Skeletal muscle satellite cell (primary cell): ENCODE data around the gene MTURN.
A peak's percentile ranks its signal among the peaks of the same experiment; 100 is the strongest.

Experiments
- H3K27me3 ChIP-seq: 2 replicates; pipeline ENCODE4 v1.7.0; 2013; ENCODE audit warnings: low read length; ENCODE audit not compliant: control insufficient read depth, insufficient read depth
- H3K36me3 ChIP-seq: 2 replicates; pipeline ENCODE4 v1.7.0; 2013; ENCODE audit warnings: mild to moderate bottlenecking, control low read depth, low read length; ENCODE audit not compliant: insufficient read depth
- H3K4me1 ChIP-seq: 2 replicates; pipeline ENCODE4 v1.7.0; 2013; ENCODE audit warnings: low read length; ENCODE audit not compliant: control insufficient read depth, insufficient read depth
- H3K4me2 ChIP-seq: 2 replicates; pipeline ENCODE4 v1.7.0; 2013; ENCODE audit warnings: mild to moderate bottlenecking, low read length
- H3K4me3 ChIP-seq: 2 replicates; pipeline ENCODE4 v1.7.0; 2013; ENCODE audit warnings: low read length
- H3K9ac ChIP-seq: 2 replicates; pipeline ENCODE4 v1.7.0; 2013; ENCODE audit warnings: mild to moderate bottlenecking, low read depth, low read length, moderate library complexity
- H3K9me3 ChIP-seq: replicated peaks from 2 replicates; pipeline ENCODE4 v1.7.0; 2013; ENCODE audit warnings: mild to moderate bottlenecking, control low read depth, low read length

Gene MTURN

DNA sequence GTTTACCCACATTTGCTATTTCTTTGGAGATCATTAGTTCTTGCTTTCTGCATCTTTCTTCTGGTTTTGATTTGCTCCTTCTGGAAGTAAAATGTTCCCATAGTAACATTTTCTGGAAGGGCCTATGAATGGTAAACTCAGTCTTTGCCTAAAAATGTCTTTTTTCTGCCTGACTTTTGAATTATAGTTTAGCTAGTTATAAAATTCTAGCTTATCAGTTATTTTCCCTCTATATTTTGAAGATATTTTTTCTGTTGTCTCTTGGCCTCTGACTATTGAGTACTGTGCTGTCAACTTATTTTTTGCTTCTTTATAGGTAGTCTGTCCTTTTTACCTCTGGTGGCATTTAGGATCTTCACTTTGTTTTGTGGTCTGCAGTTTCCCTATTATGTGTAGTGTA lies 21.6 kb upstream of the MTURN start:
- Histone ChIP-seq H3K4me2 (no peak overlapping the region), H3K4me3 (no peak overlapping the region), H3K36me3 (no peaks in the 10 kb centered on the region), H3K9ac (no peak overlapping the region), H3K4me1 (peaks cover 14% of the 10 kb centered on the region), H3K9me3 (peaks cover 5% of the 10 kb centered on the region), H3K27me3 (no peaks in the 10 kb centered on the region)

DNA sequence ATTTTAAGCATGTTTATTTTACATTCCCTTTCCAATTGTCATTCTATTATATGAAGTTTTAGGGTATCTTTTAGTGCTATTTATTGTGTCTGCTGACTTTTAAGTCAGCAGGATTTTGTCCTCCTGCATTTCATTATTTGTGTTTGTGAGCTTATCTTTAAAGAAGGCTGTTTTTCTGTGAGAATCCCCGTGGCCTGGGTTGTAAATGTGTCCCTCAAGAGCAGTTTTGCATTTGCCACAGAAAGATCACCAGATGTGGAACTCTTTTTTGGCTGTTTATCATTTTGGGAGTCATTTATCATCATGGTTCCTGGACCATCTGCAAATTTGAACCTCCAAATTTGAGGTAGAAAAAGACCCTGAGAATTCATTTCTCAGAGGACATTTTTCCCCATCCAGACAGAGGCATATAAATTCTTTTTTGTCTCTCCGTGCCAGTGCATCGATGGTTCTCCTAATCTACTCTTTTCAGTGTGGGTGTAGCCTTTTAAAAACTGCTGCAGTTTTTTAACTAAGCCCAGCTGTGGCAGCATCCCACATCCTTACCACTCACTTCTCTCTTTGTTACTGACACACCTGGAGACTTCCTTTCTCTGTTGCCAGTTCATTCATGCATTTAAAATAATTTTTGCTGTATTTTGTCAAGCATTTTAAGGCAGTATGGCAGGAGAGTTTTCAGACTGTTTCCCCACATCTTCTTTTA lies 20.1 kb upstream of the MTURN start:
- Histone ChIP-seq H3K4me1 (peaks cover 14% of the 10 kb centered on the region), H3K9me3 (peaks cover 5% of the 10 kb centered on the region), H3K4me3 (no peak overlapping the region), H3K36me3 (no peaks in the 10 kb centered on the region), H3K4me2 (no peak overlapping the region), H3K9ac (no peak overlapping the region), H3K27me3 (no peaks in the 10 kb centered on the region)

DNA sequence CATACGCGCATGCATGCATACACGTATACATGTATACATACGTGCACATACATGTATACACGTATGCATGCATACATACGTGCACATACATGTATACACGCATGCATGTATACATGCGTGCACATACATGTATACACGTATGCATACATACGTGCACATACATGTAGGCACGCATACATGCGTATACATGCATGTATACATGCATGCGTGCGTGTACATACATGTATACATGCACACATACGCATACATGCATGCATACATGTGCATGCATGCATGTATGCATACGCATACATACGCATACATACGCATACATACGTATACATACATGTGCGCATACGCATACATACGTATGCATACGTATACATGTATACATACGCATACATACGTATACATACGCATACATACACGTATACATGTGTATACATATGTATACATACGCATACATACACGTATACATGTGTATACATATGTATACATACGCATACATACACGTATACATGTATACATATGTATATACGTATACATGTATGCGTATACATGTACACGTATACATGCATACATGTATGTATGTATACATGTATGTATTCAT lies 19.0 kb upstream of the MTURN start:
- H3K36me3 ChIP-seq: no peaks in the 10 kb centered on the region
- H3K4me3 ChIP-seq: no peak overlapping the region
- no peak overlapping the region for H3K4me2 ChIP-seq
- H3K4me1 ChIP-seq: peaks cover 14% of the 10 kb centered on the region
- H3K9me3 ChIP-seq: peaks cover 5% of the 10 kb centered on the region
- no peaks in the 10 kb centered on the region for H3K27me3 ChIP-seq
- H3K9ac ChIP-seq: no peak overlapping the region

DNA sequence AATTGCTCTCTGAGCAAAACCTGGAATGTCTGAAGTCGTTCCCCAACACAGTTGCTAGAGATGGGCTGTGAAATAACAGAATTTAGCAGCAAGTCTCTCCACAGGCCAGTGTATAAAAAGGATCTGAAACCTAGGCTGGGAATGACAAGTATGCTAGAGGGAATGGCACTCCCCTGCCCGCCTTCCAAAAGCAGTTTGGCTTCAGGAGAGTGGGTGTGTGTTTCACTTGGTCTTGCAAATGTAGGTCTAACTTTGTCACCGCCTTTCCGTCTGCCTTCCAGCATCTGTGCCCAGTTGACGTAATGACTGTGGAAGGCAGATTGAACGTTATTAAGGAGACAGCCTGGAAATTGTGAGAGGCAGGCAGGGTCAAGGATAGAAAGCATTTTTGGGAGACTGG lies 18.0 kb upstream of the MTURN start:
- peaks cover 5% of the 10 kb centered on the region for H3K9me3 ChIP-seq
- H3K4me3 ChIP-seq: peak overlapping the region; percentile 7
- peak overlapping the region; percentile 1 for H3K9ac ChIP-seq

DNA sequence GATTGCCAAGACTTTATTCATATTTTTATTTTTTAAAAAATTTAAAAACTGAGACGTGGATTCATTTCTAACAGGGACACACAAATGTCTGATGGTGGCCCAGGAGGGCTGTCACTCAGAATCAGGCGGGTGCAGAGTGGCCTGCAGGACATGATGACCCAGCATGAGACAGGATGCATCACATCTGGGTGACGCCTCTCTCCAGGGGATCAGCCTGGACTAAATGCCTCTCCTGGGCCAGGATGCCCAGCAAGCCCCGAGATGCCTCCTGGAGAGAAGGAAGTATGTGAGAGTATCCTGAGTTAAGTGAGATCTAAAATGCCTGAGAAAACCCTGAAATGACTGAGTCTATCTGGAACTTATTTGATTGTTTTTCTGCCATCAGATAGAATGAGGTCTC lies 16.9 kb upstream of the MTURN start:
- H3K4me3 ChIP-seq: no peak overlapping the region
- H3K36me3 ChIP-seq: no peaks in the 10 kb centered on the region
- H3K4me1 ChIP-seq: peaks cover 14% of the 10 kb centered on the region
- peaks cover 5% of the 10 kb centered on the region for H3K9me3 ChIP-seq
- no peak overlapping the region for H3K4me2 ChIP-seq
- no peaks in the 10 kb centered on the region for H3K27me3 ChIP-seq
- no peak overlapping the region for H3K9ac ChIP-seq

More for the DNA sequence above, 18.0 kb upstream of the MTURN start:
- Histone ChIP-seq H3K27me3 (no peaks in the 10 kb centered on the region), H3K36me3 (no peaks in the 10 kb centered on the region), H3K4me2 (peak overlapping the region; percentile 68), H3K4me1 (peaks cover 14% of the 10 kb centered on the region)

DNA sequence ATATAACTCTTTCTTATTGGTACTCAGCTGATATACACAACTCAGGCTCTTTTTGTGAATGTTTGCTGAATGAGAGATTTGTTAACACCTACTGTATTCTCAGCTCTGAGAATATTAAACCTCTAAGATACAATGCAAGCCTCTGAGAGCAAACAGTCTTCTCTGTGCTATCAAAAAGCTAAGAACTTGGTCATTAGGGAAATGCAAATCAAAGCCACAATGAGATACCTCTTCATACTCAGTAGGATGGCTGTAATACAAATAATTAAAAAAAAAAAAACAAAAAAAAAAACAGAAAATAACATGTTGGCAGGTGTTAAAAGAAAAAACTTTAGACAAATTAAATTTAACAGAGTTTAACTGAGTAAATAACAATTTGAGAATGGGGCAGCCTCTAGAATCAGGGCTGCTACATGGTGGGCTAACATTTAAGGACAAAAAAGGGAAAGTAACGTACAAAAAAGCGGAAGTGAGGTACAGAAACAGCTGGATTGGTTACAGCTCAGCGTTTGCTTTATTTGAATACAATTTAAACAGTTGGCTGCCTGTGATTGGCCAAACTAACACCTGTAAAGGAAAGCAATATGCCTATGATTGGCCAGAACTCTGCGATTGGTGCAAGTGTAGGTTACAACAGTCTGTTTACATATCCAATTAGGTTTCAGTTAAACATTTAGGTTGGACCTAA lies 14.8 kb upstream of the MTURN start:
- Histone ChIP-seq H3K36me3 (no peaks in the 10 kb centered on the region), H3K4me2 (no peak overlapping the region), H3K9ac (no peak overlapping the region), H3K4me3 (no peak overlapping the region), H3K9me3 (no peaks in the 10 kb centered on the region), H3K4me1 (peaks cover 14% of the 10 kb centered on the region), H3K27me3 (no peaks in the 10 kb centered on the region)

DNA sequence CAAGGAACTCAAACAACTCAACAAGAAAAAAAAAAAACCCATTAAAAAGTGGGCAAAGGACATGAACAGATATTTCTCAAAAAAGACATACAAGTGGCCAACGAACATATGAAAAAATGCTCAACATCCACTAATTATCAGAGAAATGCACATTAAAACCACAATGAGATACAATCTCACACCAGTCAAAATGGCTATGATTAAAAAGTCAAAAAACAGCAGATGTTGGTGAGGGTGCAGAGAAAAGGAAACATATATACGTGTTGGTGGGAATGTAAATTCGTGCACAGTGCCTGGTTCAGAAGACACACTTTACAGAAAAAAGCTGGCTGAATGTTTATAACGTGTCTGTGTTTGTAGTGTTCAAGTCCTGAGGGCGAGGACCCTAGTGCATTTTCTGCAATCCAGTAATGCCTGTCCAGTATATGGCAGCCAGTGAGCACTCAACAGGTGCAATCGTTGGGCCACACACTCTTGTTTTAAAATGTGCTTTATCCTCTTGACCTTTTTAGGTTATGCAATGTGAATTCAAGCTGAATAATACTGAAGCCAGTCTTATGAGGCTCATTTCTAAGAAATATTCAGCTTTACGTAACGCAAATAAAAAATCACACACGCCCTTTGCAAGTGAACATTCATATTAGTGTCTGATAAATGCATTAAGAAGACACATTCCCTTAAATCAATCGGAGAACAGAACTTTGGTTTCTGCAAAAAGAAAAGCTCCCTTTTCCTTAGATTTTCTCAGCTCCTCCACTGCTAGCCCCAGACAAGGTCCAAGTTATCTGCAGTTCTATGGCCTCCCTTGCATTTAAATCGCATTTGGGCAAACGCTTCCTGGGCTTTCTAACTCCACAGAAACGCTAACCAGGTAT lies 813 bp upstream of the MTURN start:
- peak overlapping the region; percentile 100 for H3K4me2 ChIP-seq
- H3K9me3 ChIP-seq: no peaks in the 10 kb centered on the region
- peaks cover 4% of the 10 kb centered on the region for H3K4me1 ChIP-seq
- H3K9ac ChIP-seq: peak overlapping the region; percentile 90
- H3K36me3 ChIP-seq: no peaks in the 10 kb centered on the region
- peak overlapping the region; percentile 97 for H3K4me3 ChIP-seq
- H3K27me3 ChIP-seq: no peaks in the 10 kb centered on the region

DNA sequence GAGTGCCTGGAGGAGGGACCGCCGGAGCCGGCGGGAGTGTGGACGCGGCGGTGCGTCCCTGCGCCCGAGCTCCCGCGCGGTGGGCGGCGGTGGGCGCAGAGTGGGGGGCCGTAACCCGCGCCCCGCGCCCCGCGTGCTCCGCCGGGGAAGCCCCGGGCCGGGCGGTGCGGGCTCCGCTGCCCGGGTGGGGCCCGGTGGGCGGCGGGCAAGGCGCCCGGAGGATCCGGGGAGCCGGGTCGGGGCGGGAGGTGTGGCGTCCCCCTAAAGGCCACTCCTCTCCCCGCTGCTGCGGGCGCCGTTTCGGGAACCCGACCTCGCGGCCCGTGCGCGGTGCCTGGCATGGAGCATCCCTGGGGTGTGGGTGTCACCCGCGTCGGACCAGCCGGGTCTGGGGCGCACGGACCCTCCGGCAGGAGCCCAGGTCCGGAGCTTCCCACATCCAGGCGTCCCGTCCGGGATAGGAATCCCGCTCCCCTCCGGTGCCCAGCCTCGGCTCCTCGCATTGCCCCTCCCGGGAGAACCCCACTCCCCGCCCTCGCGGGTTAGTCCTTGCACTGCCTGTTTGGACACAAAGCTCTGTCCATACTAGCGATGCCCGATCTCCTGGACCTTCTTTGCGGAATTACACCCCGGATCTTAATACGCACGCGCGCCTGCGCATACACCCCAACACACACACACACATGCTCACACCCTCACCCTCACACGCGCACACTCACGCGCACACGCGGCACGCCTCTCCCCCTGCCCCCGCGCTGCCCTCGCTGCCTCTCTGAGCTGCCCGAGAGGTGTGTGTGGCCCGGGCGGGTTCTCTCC lies 723 bp downstream of the MTURN start:
- no peaks in the 10 kb centered on the region for H3K9me3 ChIP-seq
- H3K4me2 ChIP-seq: peak overlapping the region; percentile 100
- peak overlapping the region; percentile 90 for H3K9ac ChIP-seq
- H3K4me1 ChIP-seq: peaks cover 4% of the 10 kb centered on the region
- H3K36me3 ChIP-seq: no peaks in the 10 kb centered on the region
- no peaks in the 10 kb centered on the region for H3K27me3 ChIP-seq
- peak overlapping the region; percentile 97 for H3K4me3 ChIP-seq

DNA sequence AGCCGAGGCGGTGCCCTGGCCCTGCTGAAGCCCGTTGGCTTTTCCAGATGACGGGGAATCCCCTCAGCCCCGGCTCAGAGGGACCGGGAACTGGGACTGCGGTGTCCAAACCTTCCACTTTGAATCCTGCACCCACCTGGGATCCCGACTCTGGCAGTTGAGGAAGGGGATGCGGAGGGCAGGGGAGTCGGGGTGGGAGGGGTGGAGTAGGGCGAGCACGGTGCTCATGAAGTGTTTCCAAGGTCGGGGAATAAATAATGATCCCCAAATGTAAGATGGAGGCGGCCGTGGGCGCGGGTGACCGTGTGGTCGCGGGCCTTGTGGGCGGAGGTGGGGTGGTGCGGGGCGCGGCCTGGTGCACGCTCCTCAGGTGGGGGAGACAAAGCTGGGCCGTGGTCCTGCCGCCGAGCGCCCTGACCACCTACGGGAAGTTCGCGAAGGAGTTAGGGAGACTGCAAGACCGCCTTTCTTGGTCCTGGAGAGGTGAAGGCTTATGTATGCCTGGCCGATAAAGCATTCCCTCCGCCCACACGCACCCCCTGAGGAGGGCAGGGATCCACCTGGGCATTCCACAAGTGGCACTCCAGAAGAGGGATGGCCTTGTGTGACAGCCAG lies 1.4 kb downstream of the MTURN start:
- H3K36me3 ChIP-seq: no peaks in the 10 kb centered on the region
- peak overlapping the region; percentile 97 for H3K4me3 ChIP-seq
- peaks cover 4% of the 10 kb centered on the region for H3K4me1 ChIP-seq
- no peaks in the 10 kb centered on the region for H3K9me3 ChIP-seq
- peak overlapping the region; percentile 90 for H3K9ac ChIP-seq
- H3K27me3 ChIP-seq: no peaks in the 10 kb centered on the region
- peak overlapping the region; percentile 100 for H3K4me2 ChIP-seq

DNA sequence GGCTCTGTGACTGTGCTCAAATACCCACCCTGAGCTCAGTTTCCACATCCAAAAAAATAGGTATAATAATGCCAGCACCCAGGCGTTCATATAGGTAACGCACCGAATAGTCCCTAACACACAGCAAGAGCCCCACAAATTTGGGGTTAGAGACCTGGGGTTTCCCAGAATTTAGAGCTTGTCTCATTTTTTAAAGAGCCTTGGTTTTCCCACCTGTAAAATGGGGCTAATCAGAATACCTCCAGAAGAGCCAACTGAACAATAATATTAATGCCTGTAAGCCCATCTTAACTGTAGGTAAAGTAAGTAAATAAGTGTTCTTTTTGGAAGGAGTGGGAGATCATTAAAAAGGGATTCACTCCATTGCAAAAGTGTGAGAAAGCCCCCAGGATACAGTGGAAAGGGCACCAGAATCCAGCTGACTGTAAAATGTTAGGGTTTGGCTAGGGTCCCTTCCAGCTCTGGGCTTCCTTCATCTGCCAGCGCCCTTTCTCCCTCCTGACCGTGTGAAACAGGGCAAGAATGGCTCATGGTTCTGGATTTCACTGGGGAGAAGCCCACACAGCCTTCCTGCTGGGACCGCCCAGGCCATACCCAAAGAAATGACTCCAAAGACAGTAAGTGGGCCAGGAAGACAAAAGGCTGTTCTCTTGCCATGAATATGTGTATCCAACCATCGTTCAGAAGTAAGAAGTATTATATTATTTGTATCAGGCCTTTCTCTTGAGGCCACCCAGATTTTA lies 2.1 kb downstream of the MTURN start:
- H3K4me3 ChIP-seq: peak overlapping the region; percentile 97

More for the DNA sequence above, 2.1 kb downstream of the MTURN start:
- no peaks in the 10 kb centered on the region for H3K36me3 ChIP-seq
- H3K9me3 ChIP-seq: no peaks in the 10 kb centered on the region
- peak overlapping the region; percentile 90 for H3K9ac ChIP-seq
- H3K4me2 ChIP-seq: peak overlapping the region; percentile 100
- peaks cover 8% of the 10 kb centered on the region for H3K4me1 ChIP-seq
- H3K27me3 ChIP-seq: no peaks in the 10 kb centered on the region
